ENCODE measurements around the gene EFNA5. TPM values are rescaled to one million over a fixed set of nuclear protein-coding genes. Genes with fewer than 3 reads are reported as not detected.
"Not testable (repeated sequence)": the region's sequence is repeated elsewhere in the genome, so short reads cannot be mapped to it uniquely, and the experiment has no call there.

The EFNA5 gene
- total and polyA plus RNA-seq, 2 experiments from 2014 or later, result 8.5 to 18.8 TPM

DNA sequence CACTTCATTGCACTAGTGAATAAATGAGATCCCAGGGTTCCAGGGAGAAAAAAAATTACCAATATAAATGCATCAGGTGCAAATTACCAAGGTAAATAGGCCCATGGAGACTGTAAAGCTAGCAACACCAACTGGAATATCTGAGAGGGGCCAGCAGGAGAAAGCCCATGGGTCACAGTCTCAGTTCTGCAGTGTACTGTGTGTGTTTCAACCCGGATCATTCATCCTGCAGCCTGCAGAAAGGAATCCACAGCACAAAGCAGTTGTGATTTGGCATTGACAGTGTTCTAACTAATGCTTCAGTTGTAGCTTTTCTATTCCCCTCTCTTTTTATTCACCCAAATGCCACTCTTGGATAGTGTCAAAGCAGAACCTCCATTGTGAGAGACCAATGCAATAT lies 171.0 kb downstream of the EFNA5 start:
- no peaks in the 10 kb centered on the region for H3K9me3 ChIP-seq (ENCODE audit: low read depth)
- no peaks in the 10 kb centered on the region for H3K36me3 ChIP-seq (replicated peaks; ENCODE audit: insufficient read depth, low read depth)
- H3K27ac ChIP-seq, result no peak overlapping the region
- no peak overlapping the region for H3K4me3 ChIP-seq
- peaks cover 2% of the 10 kb centered on the region for H4K20me1 ChIP-seq (ENCODE audit: insufficient read depth, poor library complexity, severe bottlenecking)
- DNase-seq (ENCODE audit: low spot score), result no peak
- TF ChIP-seq EZH2 (IDR thresholded peaks at IDR 0.05; ENCODE audit: borderline replicate concordance) (no peak), EZH2phosphoT487 (IDR thresholded peaks at IDR 0.05; ENCODE audit: low read depth, severe bottlenecking, unreplicated experiment) (no peak)
- TF ChIP-seq, protein P1, sequence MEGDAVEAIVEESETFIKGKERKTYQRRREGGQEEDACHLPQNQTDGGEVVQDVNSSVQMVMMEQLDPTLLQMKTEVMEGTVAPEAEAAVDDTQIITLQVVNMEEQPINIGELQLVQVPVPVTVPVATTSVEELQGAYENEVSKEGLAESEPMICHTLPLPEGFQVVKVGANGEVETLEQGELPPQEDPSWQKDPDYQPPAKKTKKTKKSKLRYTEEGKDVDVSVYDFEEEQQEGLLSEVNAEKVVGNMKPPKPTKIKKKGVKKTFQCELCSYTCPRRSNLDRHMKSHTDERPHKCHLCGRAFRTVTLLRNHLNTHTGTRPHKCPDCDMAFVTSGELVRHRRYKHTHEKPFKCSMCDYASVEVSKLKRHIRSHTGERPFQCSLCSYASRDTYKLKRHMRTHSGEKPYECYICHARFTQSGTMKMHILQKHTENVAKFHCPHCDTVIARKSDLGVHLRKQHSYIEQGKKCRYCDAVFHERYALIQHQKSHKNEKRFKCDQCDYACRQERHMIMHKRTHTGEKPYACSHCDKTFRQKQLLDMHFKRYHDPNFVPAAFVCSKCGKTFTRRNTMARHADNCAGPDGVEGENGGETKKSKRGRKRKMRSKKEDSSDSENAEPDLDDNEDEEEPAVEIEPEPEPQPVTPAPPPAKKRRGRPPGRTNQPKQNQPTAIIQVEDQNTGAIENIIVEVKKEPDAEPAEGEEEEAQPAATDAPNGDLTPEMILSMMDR (IDR thresholded peaks at IDR 0.05; ENCODE audit: poor library complexity), result no peak
- H3K4me2 ChIP-seq, result no peak overlapping the region
- no peaks in the 10 kb centered on the region for H3K9me2 ChIP-seq (replicated peaks; ENCODE audit: insufficient read depth)
- no peaks in the 10 kb centered on the region for H3K27me3 ChIP-seq
- no peak overlapping the region for H2AFZ ChIP-seq
- 79% methylated on average over 1 of the region's 1 CpG for WGBS (ENCODE audit: low lambda C conversion rate, missing lambda C conversion rate)
- H3K4me1 ChIP-seq (ENCODE audit: insufficient read depth), result peaks cover 5% of the 10 kb centered on the region
- H3K79me2 ChIP-seq, result peaks cover 52% of the 10 kb centered on the region

DNA sequence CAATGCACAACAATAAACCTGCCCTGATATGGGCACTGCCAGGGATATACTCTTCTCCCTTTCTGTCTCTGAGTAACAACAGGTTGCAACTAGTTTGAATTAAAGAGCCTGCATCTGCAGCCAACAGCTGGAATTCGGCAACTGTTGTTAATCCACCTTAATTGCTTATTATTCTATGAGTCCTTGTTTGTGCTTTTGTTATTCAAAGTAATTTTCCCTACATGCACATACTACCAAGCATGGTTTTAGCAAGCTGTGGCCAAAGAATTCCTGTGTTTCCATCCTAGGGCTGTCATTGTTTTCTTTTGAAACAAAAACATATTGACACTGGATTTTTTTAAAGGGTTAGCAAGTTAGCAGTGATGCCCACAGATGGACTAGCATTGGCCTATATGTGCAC lies 171.5 kb downstream of the EFNA5 start:
- Histone ChIP-seq H3K4me2 (no peak overlapping the region), H3K9me3 (ENCODE audit: low read depth) (no peaks in the 10 kb centered on the region)

DNA sequence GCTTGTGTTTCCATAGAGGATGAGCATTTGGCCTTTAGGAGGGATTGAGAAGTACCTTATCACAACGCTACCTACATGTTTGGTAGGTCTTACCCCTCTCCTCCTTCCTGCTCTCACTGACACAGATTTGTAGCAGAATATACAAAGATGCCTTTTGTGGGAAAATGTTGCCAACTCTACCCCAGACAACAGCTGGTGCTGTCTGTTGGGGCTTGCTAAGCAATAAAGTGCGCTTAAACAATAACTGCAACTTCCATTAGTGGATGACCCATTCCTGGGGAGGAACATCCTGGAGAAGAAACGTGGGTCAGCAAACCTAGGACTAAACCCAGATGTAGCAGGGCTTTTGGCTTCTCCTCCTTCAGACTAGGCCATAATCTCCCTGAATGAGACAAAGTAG lies 174.3 kb downstream of the EFNA5 start:
- no peaks in the 10 kb centered on the region for H3K36me3 ChIP-seq (replicated peaks; ENCODE audit: insufficient read depth, low read depth)
- H2AFZ ChIP-seq, result no peak overlapping the region
- peaks cover 5% of the 10 kb centered on the region for H3K4me1 ChIP-seq (ENCODE audit: insufficient read depth)
- H4K20me1 ChIP-seq (ENCODE audit: insufficient read depth, poor library complexity, severe bottlenecking), result no peaks in the 10 kb centered on the region
- H3K79me2 ChIP-seq, result peaks cover 33% of the 10 kb centered on the region
- H3K9me3 ChIP-seq (ENCODE audit: low read depth), result no peaks in the 10 kb centered on the region
- H3K27ac ChIP-seq, result no peak overlapping the region
- TF ChIP-seq EZH2 (IDR thresholded peaks at IDR 0.05; ENCODE audit: borderline replicate concordance), result no peak
- TF ChIP-seq, protein P1 (IDR thresholded peaks at IDR 0.05; ENCODE audit: poor library complexity), result no peak
- TF ChIP-seq EZH2phosphoT487 (IDR thresholded peaks at IDR 0.05; ENCODE audit: low read depth, severe bottlenecking, unreplicated experiment), result no peak
- WGBS (ENCODE audit: low lambda C conversion rate, missing lambda C conversion rate), result 87% methylated on average over 3 of the region's 3 CpGs
- DNase-seq (ENCODE audit: low spot score), result no peak
- no peak overlapping the region for H3K4me3 ChIP-seq
- no peaks in the 10 kb centered on the region for H3K9me2 ChIP-seq (replicated peaks; ENCODE audit: insufficient read depth)
- H3K4me2 ChIP-seq, result no peak overlapping the region
- H3K27me3 ChIP-seq, result no peaks in the 10 kb centered on the region

More for the DNA sequence above, 171.5 kb downstream of the EFNA5 start:
- no peak overlapping the region for H3K4me3 ChIP-seq
- peaks cover 47% of the 10 kb centered on the region for H3K79me2 ChIP-seq
- H4K20me1 ChIP-seq (ENCODE audit: insufficient read depth, poor library complexity, severe bottlenecking), result peaks cover 2% of the 10 kb centered on the region
- 67% methylated on average over 1 of the region's 1 CpG for WGBS (ENCODE audit: low lambda C conversion rate, missing lambda C conversion rate)
- no peaks in the 10 kb centered on the region for H3K36me3 ChIP-seq (replicated peaks; ENCODE audit: insufficient read depth, low read depth)
- no peak overlapping the region for H3K27ac ChIP-seq
- peaks cover 5% of the 10 kb centered on the region for H3K4me1 ChIP-seq (ENCODE audit: insufficient read depth)
- DNase-seq (ENCODE audit: low spot score), result no peak
- H3K27me3 ChIP-seq, result no peaks in the 10 kb centered on the region
- no peak overlapping the region for H2AFZ ChIP-seq
- H3K9me2 ChIP-seq (replicated peaks; ENCODE audit: insufficient read depth), result no peaks in the 10 kb centered on the region
- TF ChIP-seq, protein P1 (IDR thresholded peaks at IDR 0.05; ENCODE audit: poor library complexity), result no peak
- TF ChIP-seq EZH2 (IDR thresholded peaks at IDR 0.05; ENCODE audit: borderline replicate concordance) (no peak), EZH2phosphoT487 (IDR thresholded peaks at IDR 0.05; ENCODE audit: low read depth, severe bottlenecking, unreplicated experiment) (no peak)

DNA sequence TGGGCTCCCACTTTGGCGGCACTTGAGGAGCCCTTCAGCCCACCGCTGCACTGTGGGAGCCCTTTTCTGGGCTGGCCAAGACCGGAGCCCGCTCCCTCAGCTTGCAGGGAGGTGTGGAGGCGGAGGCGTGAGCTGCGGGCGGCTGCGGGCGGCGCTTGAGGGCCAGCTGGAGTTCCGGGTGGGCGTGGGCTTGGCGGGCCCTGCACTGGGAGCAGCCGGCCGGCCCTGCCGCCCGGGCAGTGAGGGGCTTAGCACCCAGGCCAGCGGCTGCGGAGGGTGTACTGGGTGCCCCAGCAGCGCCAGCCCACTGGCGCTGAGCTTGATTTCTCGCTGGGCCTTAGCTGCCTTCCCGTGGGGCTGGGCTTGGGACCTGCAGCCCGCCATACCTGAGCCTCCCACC lies 176.6 kb downstream of the EFNA5 start:
- H4K20me1 ChIP-seq (ENCODE audit: insufficient read depth, poor library complexity, severe bottlenecking); H3K4me2 ChIP-seq; H3K27ac ChIP-seq; H3K27me3 ChIP-seq; H2AFZ ChIP-seq; H3K4me1 ChIP-seq (ENCODE audit: insufficient read depth); H3K9me2 ChIP-seq (replicated peaks; ENCODE audit: insufficient read depth); DNase-seq (ENCODE audit: low spot score); H3K4me3 ChIP-seq; H3K36me3 ChIP-seq (replicated peaks; ENCODE audit: insufficient read depth, low read depth); H3K9me3 ChIP-seq (ENCODE audit: low read depth): not testable (repeated sequence)
- WGBS (ENCODE audit: low lambda C conversion rate, missing lambda C conversion rate), result 96% methylated on average over 24 of the region's 25 CpGs
- H3K79me2 ChIP-seq, result peaks cover 26% of the 10 kb centered on the region
